GM18505 (cell line): ENCODE data around the gene TLN1.

Experiments used
- ATAC-seq: cut with Tn5 transposase; IDR thresholded peaks from one replicate; pipeline ENCODE4 v1.9.1; 2021; ENCODE audit not compliant: unreplicated experiment
- POLR2A ChIP-seq: IDR thresholded peaks from 4 replicates; pipeline ENCODE4 v1.6.1; 2011; ENCODE audit warnings: borderline replicate concordance; ENCODE audit not compliant: insufficient read depth, insufficient read length; ENCODE audit errors: extremely low read depth

TLN1 gene

GRCh38 chr9:35743880-35744518, 12.0 kb upstream of the TLN1 start:
- TF ChIP-seq POLR2A, result no peak
- no peak for ATAC-seq

DNA sequence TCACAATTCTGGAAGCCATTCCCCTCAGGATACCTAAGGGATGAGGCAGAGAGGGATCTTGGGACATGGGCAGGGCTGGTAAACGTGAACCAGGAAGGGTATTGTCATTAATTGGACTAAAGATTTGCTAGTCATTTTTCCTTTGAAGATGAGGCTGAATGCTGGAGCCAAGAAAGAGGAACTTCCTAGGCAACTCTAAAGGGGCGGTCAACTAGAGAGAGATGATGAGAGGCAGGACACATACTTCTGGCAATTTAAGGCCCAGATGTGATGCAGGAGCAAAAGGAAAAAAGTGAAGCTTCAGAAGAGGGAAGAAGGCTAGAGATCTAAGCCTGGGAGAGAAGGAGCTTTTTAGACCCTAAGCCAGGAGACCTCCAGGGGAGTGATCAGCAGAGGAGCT, 11.5 kb upstream of the TLN1 start:
- no peak for ATAC-seq

DNA sequence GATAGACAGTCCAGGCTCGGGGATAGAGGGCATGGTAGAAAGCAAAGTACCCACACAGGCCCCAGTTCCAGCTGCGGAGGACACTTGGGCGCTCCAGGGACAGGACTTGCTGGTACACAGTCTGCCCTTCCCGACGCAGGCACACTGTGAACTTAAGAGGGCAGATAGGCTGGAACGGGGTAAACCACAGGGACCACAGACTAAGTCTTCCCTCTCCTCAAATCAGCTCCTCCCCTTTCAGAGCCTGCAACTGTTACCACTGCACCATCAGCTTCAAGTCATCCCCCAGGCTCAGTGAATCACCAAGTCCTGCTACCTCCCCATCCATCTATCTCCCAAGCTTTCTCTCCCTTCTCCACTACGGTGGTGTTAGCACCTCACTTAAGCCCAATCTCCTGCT, 9.7 kb upstream of the TLN1 start:
- no peak for TF ChIP-seq POLR2A
- no peak for ATAC-seq

More for the DNA sequence above, 11.5 kb upstream of the TLN1 start:
- TF ChIP-seq POLR2A, result no peak

- no peak for TF ChIP-seq POLR2A
- ATAC-seq, result no peak
Measured at GRCh38 chr9:35740243-35740642, 8.2 kb upstream of the TLN1 start.

GRCh38 chr9:35738924-35739323, 6.9 kb upstream of the TLN1 start:
- ATAC-seq, result no peak
- TF ChIP-seq POLR2A, result no peak

DNA sequence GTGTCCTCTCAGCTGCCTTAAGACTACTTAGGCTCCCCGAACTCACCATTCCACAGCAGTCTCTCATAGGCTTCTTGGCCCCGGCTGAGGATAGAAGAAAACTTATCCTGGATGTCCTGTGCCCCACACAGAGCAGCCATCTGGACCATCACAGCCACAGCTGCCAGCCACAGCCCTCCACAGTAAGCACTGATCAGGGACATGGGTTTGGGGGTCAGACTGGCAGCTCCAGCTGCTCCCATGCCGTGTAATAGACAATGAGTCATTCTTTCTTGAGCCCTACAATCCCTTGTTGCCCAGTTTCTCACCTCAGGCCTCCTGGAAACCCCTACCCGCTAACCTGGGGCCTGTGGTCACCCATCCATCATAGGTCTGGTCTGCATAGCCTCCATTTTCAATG, 6.2 kb upstream of the TLN1 start:
- ATAC-seq, result no peak
- TF ChIP-seq POLR2A, result no peak

- no peak for TF ChIP-seq POLR2A
- no peak for ATAC-seq
Measured at GRCh38 chr9:35737143-35737542, 5.1 kb upstream of the TLN1 start.

- TF ChIP-seq POLR2A, result no peak
- ATAC-seq, result no peak
Measured at GRCh38 chr9:35736201-35736633, 4.2 kb upstream of the TLN1 start.

DNA sequence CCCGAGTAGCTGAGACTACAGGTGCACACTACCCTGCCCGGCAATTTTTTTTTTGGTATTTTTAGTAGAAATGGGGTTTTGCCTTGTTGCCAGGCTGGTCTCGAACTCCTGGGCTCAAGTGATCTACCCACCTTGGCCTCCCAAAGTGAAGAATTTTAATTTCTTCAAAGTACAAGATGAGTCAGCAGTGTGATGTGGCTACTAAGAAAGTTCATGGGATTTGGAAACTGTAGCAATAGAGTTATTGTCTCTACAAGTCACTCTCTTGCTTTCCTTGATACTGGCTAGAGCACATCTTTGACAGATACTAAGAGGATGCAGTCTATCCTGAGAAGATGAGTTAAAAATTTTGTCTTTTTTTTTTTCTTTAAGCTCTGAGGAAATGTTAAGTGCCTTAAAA, 2.1 kb upstream of the TLN1 start:
- ATAC-seq, result no peak
- no peak for TF ChIP-seq POLR2A

GRCh38 chr9:35732800-35733541, 976 bp upstream of the TLN1 start:
- ATAC-seq, result no peak
- TF ChIP-seq POLR2A, result peak; percentile 50

DNA sequence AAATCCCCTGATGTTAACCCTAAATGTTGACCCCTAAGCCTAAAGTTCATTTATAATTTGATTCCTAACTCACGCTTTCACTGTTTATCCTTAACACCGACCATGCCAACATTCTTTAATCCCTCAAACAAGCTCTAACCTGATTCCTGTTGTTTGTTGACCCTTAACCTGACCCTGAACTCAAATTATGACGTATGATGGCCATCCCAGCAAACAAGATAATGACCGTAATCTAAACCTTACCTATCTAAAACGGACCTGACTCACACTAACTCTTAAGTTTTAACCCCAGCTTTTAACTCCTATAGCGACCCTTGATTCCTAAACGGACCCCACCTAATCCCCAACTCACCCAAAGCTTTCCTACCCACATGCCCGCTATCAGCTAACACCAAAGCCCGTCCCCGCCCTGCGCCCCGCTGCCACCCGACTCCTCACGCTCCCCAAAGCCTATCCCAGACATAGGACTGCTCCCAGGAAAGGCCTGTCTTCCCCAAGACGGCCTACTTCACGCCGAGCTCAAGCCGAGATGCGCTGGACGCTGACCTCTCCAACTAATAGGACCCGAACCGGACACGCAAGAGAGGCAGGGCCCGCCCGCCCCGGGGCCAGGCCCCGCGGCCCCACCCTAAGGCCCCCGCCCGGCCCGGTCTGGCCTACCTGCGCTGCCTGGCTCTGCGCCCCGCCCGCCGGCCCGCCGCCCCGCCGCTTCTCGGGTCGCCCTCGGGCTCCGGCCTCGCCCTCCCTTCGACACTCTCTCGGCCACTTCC, 395 bp downstream of the TLN1 start:
- no peak for TF ChIP-seq POLR2A
- no peak for ATAC-seq

- TF ChIP-seq POLR2A, result no peak
- no peak for ATAC-seq
Measured at GRCh38 chr9:35730486-35730854, 1.5 kb downstream of the TLN1 start.

GRCh38 chr9:35729700-35730485, 2.1 kb downstream of the TLN1 start:
- ATAC-seq, result no peak
- TF ChIP-seq POLR2A, result no peak

GRCh38 chr9:35729101-35729500, 2.9 kb downstream of the TLN1 start:
- TF ChIP-seq POLR2A, result no peak
- ATAC-seq, result no peak
